NK-92 treated with Interleukin-12 subunit alpha and Interleukin-12 subunit beta, amount 100 ng/mL, for 24 hours (cell line): Measurements from ENCODE around the gene VEZF1.

ENCODE experiments used
- DNase-seq: peaks from one replicate; lab custom pipeline; 2025; lab: John Stamatoyannopoulos, UW

VEZF1 gene

DNA sequence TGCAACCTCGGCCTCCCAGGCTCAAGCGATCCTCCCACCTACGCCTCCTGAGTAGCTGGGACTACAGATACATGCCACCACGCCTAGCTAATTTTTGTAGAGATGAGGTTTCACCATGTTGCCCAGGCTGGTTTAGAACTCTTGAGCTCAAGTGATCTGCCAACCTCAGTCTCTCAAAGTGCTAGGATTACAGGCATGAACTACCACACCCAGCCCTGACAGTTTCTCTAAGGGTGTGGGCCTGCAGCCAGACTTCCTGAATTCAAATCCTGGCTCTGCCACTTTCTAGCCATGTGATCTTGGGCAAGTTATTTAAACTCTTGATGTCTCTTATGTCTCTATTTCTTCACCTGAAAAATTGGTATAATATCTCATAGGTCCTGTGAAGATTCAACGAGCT, 38.4 kb downstream of the VEZF1 start:
- DNase-seq: no peak

DNA sequence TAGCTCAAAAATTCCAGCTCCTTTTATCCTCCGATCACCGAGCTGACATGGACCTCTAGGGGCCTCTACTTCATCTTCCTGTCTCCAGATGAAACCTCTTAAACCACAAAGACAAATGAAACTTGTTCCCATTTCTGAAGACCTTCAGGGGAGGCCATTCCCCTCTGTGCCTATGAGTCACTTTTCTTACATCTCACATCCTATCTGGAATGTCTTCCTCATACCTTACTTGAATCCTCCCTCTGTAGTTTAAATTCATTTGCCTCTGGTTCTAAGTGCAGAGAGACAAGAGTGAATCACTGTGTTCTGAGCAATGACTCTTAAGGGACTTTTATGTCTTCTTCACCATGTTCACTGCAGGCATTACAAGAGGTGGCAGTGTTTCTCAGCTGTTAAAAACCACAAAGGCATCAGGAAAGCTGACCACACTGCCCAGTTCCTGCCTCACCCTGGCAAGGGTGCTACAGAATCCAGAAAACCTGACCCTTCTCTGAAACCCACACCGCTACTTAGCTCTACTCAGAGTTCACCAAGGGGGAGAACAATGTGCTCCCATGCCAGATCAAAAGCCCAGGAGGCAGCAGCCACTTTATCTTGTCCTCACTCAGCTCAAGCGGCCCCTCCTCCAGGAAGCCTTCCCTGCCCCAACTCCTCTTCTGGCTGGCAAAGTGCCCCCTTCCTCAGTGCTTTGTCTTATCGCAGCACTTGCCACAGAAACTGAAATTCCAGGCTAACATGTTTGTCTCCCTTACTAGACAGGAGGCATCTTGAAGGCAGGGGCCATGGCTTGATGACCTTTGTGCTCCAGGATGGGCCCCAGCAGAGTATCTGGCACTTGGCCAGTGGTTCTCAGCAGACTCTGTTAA, 39.3 kb downstream of the VEZF1 start:
- peak; percentile 33 for DNase-seq

DNA sequence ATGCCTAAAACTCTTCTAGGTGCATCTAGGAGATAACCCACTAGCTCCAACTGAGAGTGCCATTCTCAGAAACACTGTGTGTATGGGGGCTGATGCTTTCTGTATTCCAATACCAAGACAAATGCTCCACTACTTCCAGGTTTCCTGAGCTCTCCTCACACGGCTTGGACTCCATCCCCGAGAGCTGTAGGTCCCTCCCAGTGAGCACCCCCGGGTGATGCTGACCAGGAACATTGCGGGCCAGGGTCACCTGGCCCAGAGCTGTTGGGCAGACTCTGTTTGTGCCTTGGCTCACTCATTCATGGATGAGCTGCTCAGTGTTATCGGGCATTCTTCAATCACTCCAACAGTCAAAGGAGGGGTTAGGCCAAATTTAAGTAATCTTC, 39.9 kb downstream of the VEZF1 start:
- DNase-seq: no peak

DNA sequence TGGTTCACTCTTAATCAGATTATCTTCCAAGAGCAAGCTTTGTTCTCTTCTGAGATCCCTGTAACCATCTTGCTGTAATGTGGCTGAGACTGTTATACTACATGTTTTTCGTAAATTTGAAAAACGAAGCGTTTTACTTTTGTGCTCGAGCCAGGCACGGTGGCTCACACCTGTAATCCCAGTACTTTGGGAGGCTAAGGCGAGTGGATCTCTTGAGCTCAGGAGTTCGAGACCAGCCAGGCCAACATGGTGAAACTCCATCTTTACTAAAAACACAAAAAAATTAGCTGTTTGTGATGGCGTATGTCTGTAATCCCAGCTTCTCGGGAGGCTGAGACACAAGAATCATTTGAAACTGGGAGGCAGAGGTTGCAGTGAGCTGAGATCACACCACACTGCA, 40.7 kb downstream of the VEZF1 start:
- no peak for DNase-seq

DNA sequence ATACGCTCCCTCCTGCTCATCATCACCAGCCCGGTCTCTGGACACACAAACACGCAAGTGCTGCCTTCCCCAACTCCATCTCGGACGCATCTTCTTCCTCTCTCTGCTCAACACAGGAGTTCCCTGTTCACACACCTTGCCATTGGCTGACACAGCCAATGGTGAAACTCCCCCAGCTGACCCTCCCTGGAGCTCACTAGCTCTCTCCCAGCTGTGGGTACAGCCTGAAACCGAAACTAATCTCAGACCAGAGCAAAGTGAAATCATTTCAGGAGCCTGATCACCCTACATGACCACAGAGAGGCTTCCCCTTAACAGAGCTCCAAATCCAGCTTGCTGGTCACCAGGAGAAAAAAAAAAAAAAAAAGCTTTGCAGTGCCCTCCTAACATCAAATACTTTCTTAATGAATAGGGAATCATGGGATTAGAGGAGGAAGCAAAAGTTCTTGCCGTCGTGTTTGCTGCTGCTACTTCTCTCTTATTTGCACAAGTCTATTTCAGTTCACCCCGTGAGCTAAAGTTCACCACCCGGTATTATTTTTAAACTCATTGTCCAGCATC, 41.2 kb downstream of the VEZF1 start:
- peak; percentile 33 for DNase-seq

DNA sequence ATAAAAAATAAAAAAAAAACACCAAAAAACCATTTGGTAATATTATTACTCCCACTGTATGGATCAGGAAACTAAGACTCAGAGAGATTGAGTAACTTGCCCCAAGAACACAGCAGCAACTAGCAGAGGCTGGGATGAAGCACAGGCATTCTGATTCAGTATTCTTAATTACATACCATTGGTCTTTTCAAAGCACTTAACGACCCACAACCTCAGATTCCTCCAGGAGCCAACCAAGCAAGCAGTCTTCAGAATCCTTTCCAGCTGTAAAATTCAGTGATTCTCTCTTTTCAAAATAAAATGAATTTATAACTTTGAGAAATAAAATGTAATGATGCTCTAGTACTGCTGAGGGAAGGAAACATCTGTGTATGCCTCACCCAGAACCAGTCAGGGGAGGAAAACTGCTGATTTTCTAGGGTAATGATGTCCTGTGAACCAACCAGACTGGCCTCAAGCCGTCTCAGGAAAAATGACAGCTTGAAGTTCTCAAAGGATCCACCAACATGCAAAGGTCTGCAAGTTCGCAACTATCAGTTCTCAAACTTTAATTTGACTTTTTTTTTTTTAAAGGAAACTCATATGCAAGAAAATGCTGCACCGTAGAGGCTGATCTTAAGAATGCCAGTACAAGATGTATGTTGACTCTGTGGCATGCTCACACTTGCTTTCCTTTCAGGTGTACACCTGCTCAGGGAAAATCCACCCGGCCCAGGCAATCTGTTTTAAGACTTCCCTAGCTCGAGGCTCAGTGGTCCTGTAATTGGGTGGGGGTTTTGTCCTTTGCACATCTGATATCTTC, 41.9 kb downstream of the VEZF1 start:
- no peak for DNase-seq

DNA sequence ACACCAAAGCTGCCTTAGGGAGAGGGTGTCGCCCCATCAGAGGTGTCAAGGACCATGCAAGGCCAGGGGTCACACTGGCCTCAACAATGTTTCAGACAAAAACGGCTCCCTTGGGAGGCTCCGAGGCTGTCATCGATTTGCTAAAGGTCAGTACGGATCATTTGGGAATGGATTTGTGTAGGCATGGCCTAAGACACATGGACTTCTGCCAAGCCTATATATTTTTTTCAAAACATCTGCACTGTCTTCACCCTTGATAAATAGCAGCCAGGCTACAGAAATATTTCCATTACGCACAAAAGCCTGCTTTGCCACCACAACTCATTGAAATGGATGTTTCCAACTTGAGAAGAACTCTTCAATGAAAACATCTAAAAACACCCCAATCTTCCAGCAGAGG, 43.1 kb downstream of the VEZF1 start:
- DNase-seq: no peak

DNA sequence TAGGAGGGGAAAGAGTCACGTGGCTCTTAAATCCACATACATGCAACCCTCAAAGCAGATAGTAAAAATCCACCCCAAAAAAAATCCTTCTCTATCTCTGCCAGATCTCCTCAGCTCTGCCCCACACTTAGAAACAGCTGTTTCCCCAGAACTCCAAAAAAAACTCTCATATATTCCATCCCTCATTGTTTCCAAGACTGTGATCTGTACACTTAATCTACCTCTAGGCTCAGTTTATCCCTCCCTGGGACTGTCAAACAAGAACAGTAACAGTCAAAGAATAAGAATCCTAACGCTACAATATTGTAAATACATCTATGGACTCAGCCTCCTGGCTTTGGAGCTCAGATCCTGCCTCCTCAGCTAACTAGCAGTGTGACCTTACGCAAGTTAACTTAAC, 44.4 kb downstream of the VEZF1 start:
- no peak for DNase-seq

DNA sequence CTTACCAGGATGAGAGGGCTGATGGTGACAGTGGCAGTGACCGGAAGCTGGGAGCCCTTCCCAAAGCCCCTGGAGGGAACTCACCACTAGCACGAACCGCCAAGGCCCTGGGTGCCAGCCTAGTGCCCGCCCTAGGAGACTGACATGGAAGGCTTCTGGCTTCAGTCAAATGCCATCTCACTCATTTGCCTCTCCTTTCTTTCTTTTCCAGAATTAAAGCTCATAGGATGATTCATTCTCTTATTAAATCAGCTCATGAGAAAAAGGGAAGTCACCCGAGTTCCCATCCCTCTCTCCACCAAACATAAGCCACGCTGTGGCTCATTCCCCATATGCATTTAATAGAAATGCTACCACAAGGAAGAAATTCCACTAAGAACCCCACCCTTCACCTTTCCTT, 44.9 kb downstream of the VEZF1 start:
- no peak for DNase-seq

DNA sequence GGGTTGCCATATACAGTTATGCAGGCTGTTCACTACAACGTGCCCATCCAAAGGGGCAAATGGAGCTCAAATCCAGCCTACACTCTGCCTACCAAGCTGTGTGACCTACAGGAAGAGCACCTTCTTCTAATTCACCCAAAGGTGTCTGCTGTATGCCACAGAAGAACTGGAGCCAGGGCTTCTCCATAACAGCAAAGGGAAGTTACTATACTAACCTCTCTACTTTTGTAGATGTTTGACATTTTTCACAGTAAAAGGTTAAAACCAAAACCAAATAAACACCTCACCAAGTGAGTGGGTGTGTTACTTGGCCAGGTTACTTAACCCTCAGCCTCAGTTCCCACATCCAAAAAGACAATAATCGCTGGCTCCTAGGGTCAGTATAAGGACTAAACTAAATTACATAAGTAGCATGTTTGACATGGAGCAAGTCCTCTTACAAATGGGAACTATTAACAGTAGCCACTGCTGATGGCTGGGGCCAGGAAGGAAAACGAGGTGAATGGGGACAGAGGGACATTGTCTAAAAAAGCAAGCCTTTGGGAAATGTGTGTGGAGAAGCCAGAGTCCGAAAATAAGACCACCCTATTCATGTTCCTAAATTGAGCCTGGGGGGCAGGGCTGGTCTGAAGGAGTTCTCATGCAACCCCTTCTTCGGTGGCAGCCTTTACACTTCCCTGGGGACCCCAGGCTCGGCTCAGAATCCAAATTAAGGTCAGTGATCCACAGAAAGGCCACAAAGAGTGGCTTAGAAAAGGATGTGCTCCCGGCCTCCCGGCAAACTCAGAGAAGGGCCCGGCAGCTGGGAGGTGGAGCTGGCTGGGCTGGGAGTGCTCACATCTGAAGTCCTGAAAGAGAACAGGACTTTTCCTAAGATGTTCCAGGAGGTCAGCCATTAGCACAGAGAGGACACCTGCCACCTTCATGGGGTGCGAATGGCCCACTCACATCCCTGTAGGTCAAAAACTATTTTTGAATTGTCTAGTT, 46.4 kb downstream of the VEZF1 start:
- DNase-seq: no peak

DNA sequence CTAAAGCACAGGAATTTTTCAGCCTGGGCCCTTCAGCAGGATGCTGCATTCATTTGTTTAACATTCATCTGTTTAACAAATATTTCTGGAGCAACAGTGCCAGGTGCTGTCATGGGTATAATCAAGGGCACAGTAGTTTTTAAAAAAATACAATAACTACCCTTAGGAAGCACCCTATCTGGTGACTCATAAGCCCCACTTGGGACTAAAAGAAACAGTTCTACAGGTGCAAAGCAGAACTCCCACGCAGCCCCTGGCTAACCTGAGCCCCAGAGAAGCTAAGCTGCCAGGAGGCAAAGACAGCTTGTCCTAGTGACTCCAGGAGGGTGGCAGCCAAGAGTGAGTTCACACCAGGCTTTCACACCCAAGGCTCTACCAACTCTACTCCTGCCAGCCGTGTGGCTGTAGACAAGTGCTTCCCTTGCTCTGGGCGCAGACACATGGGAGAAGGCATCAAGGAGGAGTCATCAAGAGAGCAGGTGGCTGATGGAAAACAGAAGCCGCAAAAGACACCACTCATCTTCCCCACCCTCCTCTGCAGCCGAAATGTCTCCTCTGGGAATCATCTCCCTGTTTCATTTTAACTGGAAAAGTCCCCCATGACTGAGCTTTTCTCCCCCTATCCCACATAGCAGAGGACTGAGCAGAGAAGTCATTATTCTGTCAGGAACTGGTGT, 47.3 kb downstream of the VEZF1 start:
- peak; percentile 12 for DNase-seq

DNA sequence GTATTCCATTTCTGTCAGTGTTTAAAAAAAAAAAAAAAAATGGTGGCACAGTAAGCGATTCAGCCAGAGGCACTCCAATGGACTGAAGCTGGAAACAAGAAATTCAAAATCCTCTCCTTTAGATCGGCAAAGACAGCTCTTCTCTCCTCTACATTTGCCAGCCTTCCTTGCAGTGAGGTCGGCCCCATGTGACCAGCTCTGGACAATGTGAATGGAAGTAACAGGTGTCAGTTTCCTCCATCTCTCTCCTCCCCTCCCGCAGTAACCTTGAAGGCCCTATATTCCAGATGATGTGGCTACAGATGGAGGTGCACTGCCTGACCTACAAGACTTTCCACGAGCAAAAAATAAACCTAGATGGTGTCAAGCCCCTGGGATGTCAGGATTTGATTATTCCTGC, 47.8 kb downstream of the VEZF1 start:
- no peak for DNase-seq

DNA sequence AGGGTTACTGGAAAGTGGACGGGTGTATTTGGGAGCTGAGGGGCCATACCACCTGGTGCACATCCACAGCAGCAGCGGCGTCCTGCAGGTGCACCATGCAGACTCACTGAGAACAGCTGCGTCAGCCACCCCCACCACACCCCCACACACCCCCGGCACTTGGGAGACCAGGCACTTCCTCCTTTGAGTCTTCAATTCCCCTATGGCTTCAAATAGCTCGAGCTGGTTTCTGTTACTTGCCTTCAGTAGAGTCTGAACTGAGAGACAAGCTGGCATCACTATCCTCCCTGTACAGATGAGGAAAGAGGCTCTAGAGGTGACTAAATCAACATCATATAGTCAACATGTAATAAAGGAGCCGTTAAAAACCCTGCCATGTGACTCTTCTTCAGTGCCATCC, 48.3 kb downstream of the VEZF1 start:
- DNase-seq: no peak

DNA sequence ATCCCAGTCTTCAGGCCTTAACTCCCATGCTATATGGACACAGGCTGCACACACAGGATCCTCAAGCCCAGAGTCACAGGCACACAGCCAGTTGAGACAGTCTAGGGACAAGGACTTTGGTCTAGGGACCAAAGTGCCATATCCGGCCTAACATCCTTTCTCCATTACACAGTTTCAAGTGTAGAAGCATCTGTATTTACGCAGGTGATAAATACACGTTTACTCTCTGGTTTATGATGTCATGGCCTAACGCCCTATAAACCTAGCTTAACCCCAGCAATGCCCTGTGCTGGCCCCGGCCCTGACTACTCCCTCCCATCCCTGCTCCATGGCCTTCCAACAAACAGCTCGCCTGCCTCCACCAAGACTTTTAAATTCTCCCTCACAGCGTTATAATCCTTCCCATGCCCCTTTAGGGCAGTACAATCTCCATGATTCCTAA, 50.0 kb downstream of the VEZF1 start:
- peak; percentile 3 for DNase-seq

DNA sequence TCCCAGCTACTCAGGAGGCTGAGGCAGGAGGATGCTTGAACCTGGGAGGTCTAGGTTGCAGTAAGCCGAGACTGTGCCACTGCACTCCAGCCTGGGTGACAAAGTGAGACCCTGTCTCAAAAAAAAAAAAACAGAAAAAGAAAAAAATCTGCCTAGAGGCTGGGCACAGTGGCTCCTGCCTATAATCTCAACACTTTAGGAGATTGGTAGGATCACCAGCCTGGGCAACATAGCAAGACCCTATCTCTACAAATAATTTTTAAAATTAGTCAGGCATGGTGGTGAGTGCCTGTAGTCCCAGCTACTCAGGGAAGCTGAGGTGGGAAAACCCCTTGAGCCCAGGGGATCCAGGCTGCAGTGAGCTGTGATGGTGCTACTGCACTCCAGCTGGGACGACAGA, 50.6 kb downstream of the VEZF1 start:
- no peak for DNase-seq

DNA sequence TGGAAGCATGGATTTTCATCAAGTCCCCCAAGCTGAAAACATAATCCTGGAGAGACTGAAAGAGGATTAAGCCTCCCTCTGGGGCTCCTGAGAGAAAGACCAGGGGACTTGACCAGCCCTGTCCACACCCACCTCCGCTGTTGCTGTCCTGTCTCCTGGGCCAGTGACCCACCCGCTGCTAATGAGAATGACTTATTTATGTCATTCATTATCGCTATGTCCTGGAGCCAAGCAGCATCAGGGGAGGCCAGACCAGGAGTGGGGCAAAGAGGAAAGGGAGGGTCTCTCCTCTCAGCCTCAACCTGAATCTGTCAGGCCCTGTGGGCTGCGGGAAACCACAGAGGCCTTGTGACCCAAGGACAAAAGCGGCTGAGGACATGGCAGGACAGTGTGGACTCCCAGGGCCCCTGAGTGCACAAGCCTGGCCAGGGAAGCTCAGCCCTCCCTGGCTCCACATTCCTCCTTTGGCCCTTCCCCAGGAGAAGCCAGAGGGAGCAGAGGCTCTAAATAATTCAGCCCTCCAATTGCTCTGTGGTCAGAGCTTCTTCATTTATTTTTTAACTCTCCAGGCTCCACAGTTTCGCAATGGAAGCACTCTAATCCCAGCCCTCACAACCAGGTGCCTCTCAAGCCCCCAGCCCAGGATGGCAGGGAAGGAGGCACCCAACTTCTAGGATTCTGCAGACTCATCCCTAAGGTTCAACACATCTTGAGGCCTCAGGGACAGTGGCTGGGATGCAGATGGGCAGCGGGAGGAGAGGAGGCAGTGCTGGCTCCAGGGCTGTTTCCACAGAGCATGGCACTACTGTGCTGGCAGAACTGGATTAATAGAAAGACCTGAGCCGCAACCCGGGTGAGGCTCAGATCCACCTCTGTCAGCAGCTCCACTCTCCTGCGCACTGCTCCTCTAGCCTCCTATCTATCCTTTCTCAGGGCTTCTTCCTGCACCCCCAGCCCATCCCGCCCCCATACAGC, 51.9 kb downstream of the VEZF1 start:
- DNase-seq: no peak

DNA sequence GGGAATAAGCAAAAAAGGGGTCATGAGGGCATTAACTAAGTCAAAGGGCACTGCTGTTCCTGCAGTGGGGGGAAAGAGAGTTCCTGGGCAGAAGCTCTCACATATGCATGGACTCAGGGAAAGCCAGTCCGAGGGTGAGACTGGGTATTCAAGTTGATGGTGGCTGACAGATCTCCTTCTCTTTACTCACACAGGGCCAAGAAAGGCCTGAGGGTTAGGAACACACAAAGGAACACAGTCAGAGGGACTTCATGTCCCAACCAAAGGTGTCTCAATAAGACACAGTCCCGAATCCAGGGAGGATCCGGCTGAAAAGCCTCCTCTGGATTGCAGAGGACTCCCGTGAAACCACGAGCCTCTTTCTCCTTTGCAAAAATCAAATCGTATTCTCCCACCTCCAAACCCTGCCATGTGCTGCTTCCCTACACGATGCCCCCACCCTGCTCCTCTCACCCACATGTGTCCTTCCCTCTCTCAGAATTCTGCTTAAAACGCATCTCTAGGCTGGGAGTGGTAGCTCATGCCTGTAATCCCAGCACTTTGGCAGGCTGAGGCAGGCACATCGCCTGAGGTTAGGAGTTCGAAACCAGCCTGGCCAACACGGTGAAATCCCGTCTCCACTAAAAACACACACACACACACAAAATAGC, 56.4 kb downstream of the VEZF1 start:
- DNase-seq: no peak

DNA sequence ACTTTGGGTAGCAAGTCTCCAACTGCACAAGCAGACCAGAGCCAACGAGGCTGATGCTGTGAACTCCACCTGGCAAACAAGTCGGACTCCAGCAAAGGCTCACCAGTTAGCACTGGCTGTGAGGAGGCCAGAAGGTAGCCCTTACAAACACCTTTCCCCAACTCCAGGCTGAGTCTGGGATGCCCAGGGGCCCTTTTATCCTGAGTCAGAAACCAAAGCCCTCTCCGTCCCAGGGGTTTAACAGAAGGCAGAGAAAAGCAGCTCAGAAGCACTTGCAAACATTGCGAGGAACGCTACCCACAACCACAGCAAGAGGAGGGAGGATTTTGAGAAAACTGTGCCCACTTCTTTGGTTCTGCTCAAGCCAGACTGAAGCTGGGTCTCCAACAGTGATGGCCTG, 57.8 kb downstream of the VEZF1 start:
- DNase-seq: no peak

DNA sequence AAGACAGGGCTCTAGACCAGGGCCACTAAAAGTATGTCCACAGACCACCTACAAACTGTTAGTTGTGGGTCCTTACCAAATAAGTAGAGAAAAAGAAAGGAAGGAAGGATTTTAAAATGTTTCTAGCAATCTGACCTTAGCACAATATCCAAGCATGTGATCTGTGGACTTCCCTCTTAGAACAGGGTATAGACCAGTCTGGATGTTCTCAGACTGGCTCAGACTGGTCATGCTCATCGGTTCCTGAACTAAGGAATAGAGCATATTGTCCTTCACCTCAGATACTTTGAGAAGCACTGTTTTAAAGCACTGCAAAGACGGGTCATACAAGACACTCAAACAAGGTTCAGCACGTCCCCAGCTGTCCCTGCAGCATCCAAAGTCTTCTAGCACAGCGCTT, 58.7 kb downstream of the VEZF1 start:
- DNase-seq: no peak

DNA sequence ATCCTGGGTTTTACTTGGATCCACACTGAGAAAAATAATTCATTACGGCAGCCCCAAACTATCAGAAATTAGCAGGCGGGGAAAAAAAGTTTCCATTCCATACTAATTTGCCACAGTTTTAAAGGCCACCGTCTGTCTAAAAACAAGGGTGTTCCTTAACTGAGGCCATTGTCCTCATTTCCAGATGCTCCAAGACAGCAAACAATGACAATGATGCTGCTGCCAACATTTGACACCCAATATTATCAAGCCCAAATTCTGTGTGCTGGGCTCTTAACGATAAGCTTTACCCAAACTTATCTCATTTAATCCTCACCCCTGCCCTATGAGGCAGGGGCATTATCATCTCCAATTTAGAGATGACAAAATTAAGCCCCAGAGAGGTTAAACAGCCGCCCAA, 59.1 kb downstream of the VEZF1 start:
- DNase-seq: no peak
